HFFc6 (cell line): ENCODE measurements around the gene SLC25A45. TPM values are rescaled to one million over a fixed set of nuclear protein-coding genes. Genes with fewer than 3 reads are reported as not detected.

Source experiments
- DNase-seq: peaks from one replicate; pipeline ENCODE4 v3.0.0-alpha.2; 2018
- H3K27ac Mint-ChIP-seq: 2 replicates; pipeline ENCODE4 v1.8.0; 2020; ENCODE audit warnings: mild to moderate bottlenecking, mixed read lengths
- H3K27me3 Mint-ChIP-seq: 2 replicates; pipeline ENCODE4 v1.8.0; 2021; ENCODE audit warnings: mild to moderate bottlenecking, moderate library complexity, mixed read lengths; ENCODE audit not compliant: insufficient read depth
- H3K36me3 Mint-ChIP-seq: 2 replicates; pipeline ENCODE4 v1.8.0; 2021; ENCODE audit warnings: low read depth, mixed read lengths
- H3K4me1 Mint-ChIP-seq: 2 replicates; pipeline ENCODE4 v1.8.0; 2020; ENCODE audit warnings: low read depth, mixed read lengths
- H3K4me3 Mint-ChIP-seq: 2 replicates; pipeline ENCODE4 v1.8.0; 2020; ENCODE audit warnings: mild to moderate bottlenecking, moderate library complexity, mixed read lengths
- H3K9me3 Mint-ChIP-seq: 2 replicates; pipeline ENCODE4 v1.8.0; 2020; ENCODE audit warnings: mild to moderate bottlenecking, mixed read lengths
- CTCF ChIP-seq: fragments of 200-600 bp; sonication (generic); IDR thresholded peaks from 2 replicates; pipeline ENCODE4 v1.5.0; 2021; ENCODE audit warnings: antibody characterized with exemption, mild to moderate bottlenecking
- total RNA-seq, 6 experiments: library from RNA; stranded (reverse); fragmentation: NEBNext Ultra II Directional; extraction: Animal tissue kit (Norgen Biotek cat#: 25700); gene quantifications; 2 replicates in 1 of 6; 3 replicates in 5 of 6; pipeline ENCODE4 v1.2.3, GENCODE V29; 2021

SLC25A45 gene
- total RNA-seq, 6 experiments from 2014 or later: 4.9 to 8.9 (median 5.8) TPM

- H3K4me3 Mint-ChIP-seq: peak overlapping the region; percentile 99
- TF ChIP-seq CTCF: no peak
- DNase-seq: peak; percentile 72
- peaks cover 95% of the 10 kb centered on the region for H3K9me3 Mint-ChIP-seq
- H3K36me3 Mint-ChIP-seq: peaks cover 73% of the 10 kb centered on the region
- peaks cover 98% of the 10 kb centered on the region for H3K27me3 Mint-ChIP-seq
- H3K4me1 Mint-ChIP-seq: peaks cover 81% of the 10 kb centered on the region
- peak overlapping the region; percentile 98 for H3K27ac Mint-ChIP-seq
These were observed 46.7 kb upstream of the SLC25A45 start for GRCh38 chr11:65429068-65429681.

GRCh38 chr11:65428578-65429067 lies 46.2 kb upstream of the SLC25A45 start:
- Mint-ChIP-seq H3K27ac (peak overlapping the region; percentile 98), H3K36me3 (peaks cover 75% of the 10 kb centered on the region), H3K9me3 (peaks cover 99% of the 10 kb centered on the region)

GRCh38 chr11:65427691-65428577 lies 45.5 kb upstream of the SLC25A45 start:
- TF ChIP-seq CTCF: no peak
- Mint-ChIP-seq H3K36me3 (peaks cover 76% of the 10 kb centered on the region), H3K4me3 (peak overlapping the region; percentile 99), H3K9me3 (peaks cover 100% of the 10 kb centered on the region), H3K27me3 (peaks cover 99% of the 10 kb centered on the region), H3K27ac (peak overlapping the region; percentile 98), H3K4me1 (peaks cover 71% of the 10 kb centered on the region)
- DNase-seq: peak; percentile 80

More at GRCh38 chr11:65428578-65429067, 46.2 kb upstream of the SLC25A45 start:
- TF ChIP-seq CTCF: no peak
- DNase-seq: no peak
- Mint-ChIP-seq H3K27me3 (peaks cover 98% of the 10 kb centered on the region), H3K4me3 (peak overlapping the region; percentile 99), H3K4me1 (peaks cover 78% of the 10 kb centered on the region)

- peak; percentile 88 for DNase-seq
- H3K27me3 Mint-ChIP-seq: peaks cover 99% of the 10 kb centered on the region
- H3K4me1 Mint-ChIP-seq: peaks cover 62% of the 10 kb centered on the region
- TF ChIP-seq CTCF: no peak
- H3K9me3 Mint-ChIP-seq: peaks cover 97% of the 10 kb centered on the region
- H3K27ac Mint-ChIP-seq: peak overlapping the region; percentile 98
- H3K4me3 Mint-ChIP-seq: peak overlapping the region; percentile 99
- peaks cover 74% of the 10 kb centered on the region for H3K36me3 Mint-ChIP-seq
These were observed 44.6 kb upstream of the SLC25A45 start for GRCh38 chr11:65426839-65427690.
